CD8-positive, alpha-beta memory T cell (primary cell): ENCODE measurements around the gene EGFLAM. TPM values are rescaled to one million over a fixed set of nuclear protein-coding genes. Genes with fewer than 3 reads are reported as not detected.

Source experiments
- CTCF ChIA-PET: fragments of 350-600 bp; sonication (Branson Sonifier 250); formaldehyde crosslinking; loops from one replicate; lab custom pipeline; 2021; ENCODE audit warnings: antibody characterized with exemption; lab: Charles Lee
- POLR2A ChIA-PET: fragments of 350-600 bp; sonication (Branson Sonifier 250); formaldehyde crosslinking; loops from one replicate; lab custom pipeline; 2021; ENCODE audit warnings: antibody characterized with exemption; lab: Charles Lee
- DNase-seq, 5 donors: peaks; one replicate each; pipeline versions ENCODE4 v3.0.0 to v3.0.0-alpha.2; 2020 to 2022; ENCODE audit warnings: mixed read lengths in 1 of 5
- H3K27ac ChIP-seq: one replicate; pipeline ENCODE4 v1.7.0; 2013; ENCODE audit warnings: low read depth, mild to moderate bottlenecking, low read length, moderate library complexity
- H3K27me3 ChIP-seq: 2 replicates; pipeline ENCODE4 v1.7.0; 2013; ENCODE audit warnings: low read length, mild to moderate bottlenecking; ENCODE audit not compliant: insufficient read depth, poor library complexity, severe bottlenecking
- H3K36me3 ChIP-seq: 2 replicates; pipeline ENCODE4 v1.7.0; 2013; ENCODE audit warnings: mild to moderate bottlenecking, low read length, moderate library complexity; ENCODE audit not compliant: insufficient read depth
- H3K4me1 ChIP-seq: 2 replicates; pipeline ENCODE4 v1.7.0; 2013; ENCODE audit warnings: mild to moderate bottlenecking, low read length, moderate library complexity; ENCODE audit not compliant: insufficient read depth
- H3K4me3 ChIP-seq: 2 replicates; pipeline ENCODE4 v1.7.0; 2013; ENCODE audit warnings: mild to moderate bottlenecking, low read length
- H3K9me3 ChIP-seq: 2 replicates; pipeline ENCODE4 v1.7.0; 2013; ENCODE audit warnings: mild to moderate bottlenecking, low read length
- H3K27ac Mint-ChIP-seq, 8 donors: one replicate each; pipeline ENCODE4 v1.8.0; 2020 to 2021; ENCODE audit warnings: mixed read lengths in 8 of 8, mild to moderate bottlenecking in 6 of 8, inconsistent platforms in 3 of 8, moderate library complexity in 3 of 8
- H3K27me3 Mint-ChIP-seq, 2 donors: one replicate each; pipeline ENCODE4 v1.8.0; 2020 to 2021; ENCODE audit warnings: mixed read lengths in 2 of 2, mild to moderate bottlenecking in 1 of 2, moderate library complexity in 1 of 2
- H3K36me3 Mint-ChIP-seq, 3 donors: one replicate each; pipeline ENCODE4 v1.8.0; 2020 to 2021; ENCODE audit warnings: mixed read lengths in 3 of 3, inconsistent platforms in 1 of 3, mild to moderate bottlenecking in 1 of 3
- H3K4me1 Mint-ChIP-seq, 3 donors: one replicate each; pipeline ENCODE4 v1.8.0; 2020 to 2021; ENCODE audit warnings: mixed read lengths in 3 of 3, inconsistent platforms in 1 of 3, mild to moderate bottlenecking in 1 of 3
- H3K4me3 Mint-ChIP-seq, 7 donors: one replicate each; pipeline ENCODE4 v1.8.0; 2020 to 2021; ENCODE audit warnings: mixed read lengths in 7 of 7, mild to moderate bottlenecking in 6 of 7, moderate library complexity in 4 of 7, inconsistent platforms in 2 of 7
- H3K9me3 Mint-ChIP-seq, 5 donors: one replicate each; pipeline ENCODE4 v1.8.0; 2020 to 2022; ENCODE audit warnings: mixed read lengths in 5 of 5, mild to moderate bottlenecking in 3 of 5, moderate library complexity in 2 of 5, inconsistent platforms in 1 of 5
- polyA plus RNA-seq: library from polyadenylated mRNA; unstranded; fragments of 300-500 nt; fragmentation: Illumina TruSeq; gene quantifications from one replicate; pipeline ENCODE4 v1.2.3, GENCODE V29; 2021
- total RNA-seq, 2 experiments: library from RNA; stranded (reverse); gene quantifications; one replicate each; pipeline ENCODE4 v1.2.3, GENCODE V29; 2021

Gene EGFLAM
- total and polyA plus RNA-seq, 3 experiments from 2014 or later = not detected

- Mint-ChIP-seq H3K4me3 (no peak overlapping the region), H3K36me3 (no peaks in the 10 kb centered on the region)
- H3K27ac ChIP-seq = no peak overlapping the region
Observed at GRCh38 chr5:38431242-38431853, 173.0 kb downstream of the EGFLAM start.

DNA sequence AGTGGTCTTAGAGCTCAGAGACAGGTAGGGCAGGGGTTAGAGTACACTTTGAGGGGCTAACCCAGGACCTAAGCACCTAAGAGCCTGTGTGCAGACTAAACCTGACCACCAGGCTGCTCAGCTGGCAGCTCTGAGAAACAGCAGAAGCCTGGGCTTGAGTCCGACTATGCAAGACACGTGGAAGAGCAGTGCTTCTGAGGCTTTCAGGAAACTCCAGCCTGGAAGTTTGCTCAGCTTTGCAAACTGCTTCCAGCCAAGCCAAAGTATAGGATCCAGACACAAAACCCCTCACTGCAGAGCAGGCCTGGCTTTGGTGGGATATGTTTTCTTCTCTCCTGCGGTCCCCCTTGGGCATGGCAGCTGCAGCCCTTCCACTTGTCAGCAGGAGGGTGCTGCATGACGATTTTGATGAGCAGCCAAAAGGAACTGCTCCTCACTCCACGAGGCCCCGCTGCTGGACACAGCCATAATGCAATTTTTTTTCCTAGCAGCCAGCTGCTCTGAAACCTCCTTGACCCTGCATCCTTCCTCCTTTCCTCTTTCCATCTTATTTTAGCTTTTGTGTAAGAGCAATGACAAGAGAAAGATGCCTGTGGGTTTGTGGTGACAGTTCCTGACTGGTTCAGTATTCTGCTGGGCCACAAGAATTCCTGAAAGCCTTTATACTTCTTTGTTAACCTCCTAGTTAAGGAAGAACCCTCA, 175.0 kb downstream of the EGFLAM start:
- peak overlapping the region in 1 of 8 donors; percentile 60 for H3K27ac Mint-ChIP-seq

More at GRCh38 chr5:38431242-38431853, 173.0 kb downstream of the EGFLAM start:
- Mint-ChIP-seq H3K4me1 (no peaks in the 10 kb centered on the region), H3K27me3 (peaks cover 6 to 54% of the 10 kb centered on the region in 2 donors), H3K9me3 (no peaks in the 10 kb centered on the region), H3K27ac (no peak overlapping the region)
- Histone ChIP-seq H3K9me3 (no peaks in the 10 kb centered on the region), H3K4me1 (no peaks in the 10 kb centered on the region), H3K4me3 (no peak overlapping the region), H3K36me3 (no peaks in the 10 kb centered on the region), H3K27me3 (no peaks in the 10 kb centered on the region)
- ChIA-PET CTCF (interaction anchor here (1.7 to 2.1 kb wide), 2 partner anchors 10 to 49 kb away, joined by 4 to 10 read pairs; no protein-coding TSS in a partner anchor), POLR2A (no interaction called here)
- DNase-seq = no peak

GRCh38 chr5:38434966-38435705, 176.8 kb downstream of the EGFLAM start:
- no peak overlapping the region for H3K27ac Mint-ChIP-seq
- ChIA-PET POLR2A (no interaction called here), CTCF (no interaction called here)
- DNase-seq = no peak
- H3K4me1 ChIP-seq = no peaks in the 10 kb centered on the region
- no peak overlapping the region for H3K4me3 Mint-ChIP-seq
- H3K27ac ChIP-seq = no peak overlapping the region
- no peaks in the 10 kb centered on the region for H3K9me3 ChIP-seq
- H3K9me3 Mint-ChIP-seq = no peaks in the 10 kb centered on the region
- H3K36me3 ChIP-seq = no peaks in the 10 kb centered on the region
- no peaks in the 10 kb centered on the region for H3K27me3 ChIP-seq
- H3K27me3 Mint-ChIP-seq = peaks cover 9 to 45% of the 10 kb centered on the region in 2 donors
- no peaks in the 10 kb centered on the region for H3K36me3 Mint-ChIP-seq
- no peaks in the 10 kb centered on the region for H3K4me1 Mint-ChIP-seq
- no peak overlapping the region for H3K4me3 ChIP-seq

More for the DNA sequence above, 175.0 kb downstream of the EGFLAM start:
- Mint-ChIP-seq H3K36me3 (no peaks in the 10 kb centered on the region), H3K9me3 (no peaks in the 10 kb centered on the region), H3K4me3 (no peak overlapping the region), H3K27me3 (peaks cover 11 to 48% of the 10 kb centered on the region in 2 donors), H3K4me1 (no peaks in the 10 kb centered on the region)
- Histone ChIP-seq H3K36me3 (no peaks in the 10 kb centered on the region), H3K4me1 (no peaks in the 10 kb centered on the region), H3K4me3 (no peak overlapping the region), H3K27me3 (no peaks in the 10 kb centered on the region), H3K9me3 (no peaks in the 10 kb centered on the region), H3K27ac (no peak overlapping the region)
- CTCF ChIA-PET = interaction anchor here (1.8 kb wide), 1 partner anchor 9 kb away, joined by 18 read pairs; no protein-coding TSS in a partner anchor
- POLR2A ChIA-PET = no interaction called here
- DNase-seq = no peak

- Mint-ChIP-seq H3K27me3 (peaks cover 5 to 45% of the 10 kb centered on the region in 2 donors), H3K4me1 (peaks cover 0 to 3% (median 2%) of the 10 kb centered on the region in 3 donors), H3K36me3 (no peaks in the 10 kb centered on the region), H3K4me3 (no peak overlapping the region), H3K9me3 (no peaks in the 10 kb centered on the region), H3K27ac (no peak overlapping the region)
- H3K4me3 ChIP-seq = no peak overlapping the region
- H3K4me1 ChIP-seq = no peaks in the 10 kb centered on the region
- no peaks in the 10 kb centered on the region for H3K36me3 ChIP-seq
- ChIA-PET POLR2A (no interaction called here), CTCF (no interaction called here)
- H3K27ac ChIP-seq = no peak overlapping the region
- no peaks in the 10 kb centered on the region for H3K27me3 ChIP-seq
- H3K9me3 ChIP-seq = no peaks in the 10 kb centered on the region
- no peak for DNase-seq
Observed at GRCh38 chr5:38438757-38439156, 180.4 kb downstream of the EGFLAM start.

- Mint-ChIP-seq H3K9me3 (no peaks in the 10 kb centered on the region), H3K27ac (no peak overlapping the region), H3K36me3 (no peaks in the 10 kb centered on the region), H3K4me1 (peaks cover 0 to 3% (median 2%) of the 10 kb centered on the region in 3 donors), H3K4me3 (no peak overlapping the region), H3K27me3 (peaks cover 7 to 42% of the 10 kb centered on the region in 2 donors)
- no peak overlapping the region for H3K27ac ChIP-seq
- ChIA-PET POLR2A (interaction anchor here (0.7 kb wide), 1 partner anchor 12 kb away, joined by 4 read pairs; no protein-coding TSS in a partner anchor), CTCF (interaction anchor here (0.6 to 4.1 kb wide), 42 partner anchors 9 to 1612 kb away, joined by 3 to 49 read pairs (median 3); no protein-coding TSS in a partner anchor)
- H3K4me1 ChIP-seq = no peaks in the 10 kb centered on the region
- no peaks in the 10 kb centered on the region for H3K9me3 ChIP-seq
- no peaks in the 10 kb centered on the region for H3K36me3 ChIP-seq
- no peak overlapping the region for H3K4me3 ChIP-seq
- DNase-seq = peak; percentile 62 to 82 (median 66)
- no peaks in the 10 kb centered on the region for H3K27me3 ChIP-seq
Observed at GRCh38 chr5:38441453-38442246, 183.3 kb downstream of the EGFLAM start.

GRCh38 chr5:38442247-38442573, 183.9 kb downstream of the EGFLAM start:
- H3K36me3 ChIP-seq = no peaks in the 10 kb centered on the region
- Mint-ChIP-seq H3K27ac (no peak overlapping the region), H3K4me1 (peaks cover 0 to 3% (median 2%) of the 10 kb centered on the region in 3 donors), H3K27me3 (peaks cover 7 to 42% of the 10 kb centered on the region in 2 donors), H3K36me3 (no peaks in the 10 kb centered on the region), H3K9me3 (no peaks in the 10 kb centered on the region), H3K4me3 (no peak overlapping the region)
- H3K4me3 ChIP-seq = no peak overlapping the region
- no peaks in the 10 kb centered on the region for H3K27me3 ChIP-seq
- H3K4me1 ChIP-seq = no peaks in the 10 kb centered on the region
- ChIA-PET CTCF (interaction anchor here (0.6 to 4.1 kb wide), 39 partner anchors 9 to 1611 kb away, joined by 3 to 49 read pairs (median 4); no protein-coding TSS in a partner anchor), POLR2A (interaction anchor here (0.7 kb wide), 1 partner anchor 11 kb away, joined by 4 read pairs; no protein-coding TSS in a partner anchor)
- DNase-seq = no peak
- H3K9me3 ChIP-seq = no peaks in the 10 kb centered on the region
- H3K27ac ChIP-seq = no peak overlapping the region

- no peaks in the 10 kb centered on the region for H3K27me3 ChIP-seq
- no peaks in the 10 kb centered on the region for H3K36me3 Mint-ChIP-seq
- no peak overlapping the region for H3K27ac ChIP-seq
- H3K9me3 ChIP-seq = no peaks in the 10 kb centered on the region
- ChIA-PET CTCF (no interaction called here), POLR2A (no interaction called here)
- no peak for DNase-seq
- H3K27me3 Mint-ChIP-seq = peaks cover 13 to 50% of the 10 kb centered on the region in 2 donors
- H3K27ac Mint-ChIP-seq = no peak overlapping the region
- H3K4me3 ChIP-seq = no peak overlapping the region
- peaks cover 0 to 3% (median 2%) of the 10 kb centered on the region in 3 donors for H3K4me1 Mint-ChIP-seq
- H3K4me1 ChIP-seq = no peaks in the 10 kb centered on the region
- H3K4me3 Mint-ChIP-seq = no peak overlapping the region
- H3K9me3 Mint-ChIP-seq = no peaks in the 10 kb centered on the region
- no peaks in the 10 kb centered on the region for H3K36me3 ChIP-seq
Observed at GRCh38 chr5:38443390-38443789, 185.0 kb downstream of the EGFLAM start.
